Stimulated activated CD8-positive, alpha-beta memory T cell treated with anti-CD3 and anti-CD28 coated beads, Interleukin-12 subunit alpha, Interleukin-12 subunit beta, amount 100 ng/mL, for 24 hours (primary cell): ENCODE results near the gene RABL6.
A peak's percentile ranks its signal among the peaks of the same experiment; 100 is the strongest.
"Not testable (repeated sequence)": the region's sequence is repeated elsewhere in the genome, so short reads cannot be mapped to it uniquely, and the experiment has no call there.

ENCODE experiments used
- DNase-seq: peaks from one replicate; pipeline ENCODE4 v3.0.0-alpha.2; 2020; ENCODE audit errors: extremely low read depth

Gene RABL6

DNA sequence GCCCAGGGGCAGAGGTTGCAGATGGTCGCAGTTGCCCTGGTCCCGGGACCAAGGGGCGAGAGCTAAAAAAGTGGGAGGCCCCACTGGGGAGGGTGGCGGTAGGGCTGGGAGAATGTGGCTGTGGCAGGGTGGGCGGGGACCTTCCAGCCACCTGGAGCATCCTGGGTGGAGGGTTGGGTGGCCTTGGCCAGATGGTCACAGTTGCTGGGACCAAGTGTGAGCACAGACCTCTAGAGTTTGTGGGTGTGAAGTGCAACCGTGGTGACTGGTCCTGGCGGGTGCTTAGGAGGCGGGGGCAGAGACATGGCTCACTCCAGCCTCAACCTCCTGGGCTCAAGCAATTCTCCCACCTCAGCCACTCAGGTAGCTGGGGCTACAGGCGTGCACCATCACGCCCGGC, 72.9 kb downstream of the RABL6 start:
- no peak for DNase-seq

- DNase-seq, result no peak
Observed at GRCh38 chr9:136881691-136882108, 74.0 kb downstream of the RABL6 start.

DNA sequence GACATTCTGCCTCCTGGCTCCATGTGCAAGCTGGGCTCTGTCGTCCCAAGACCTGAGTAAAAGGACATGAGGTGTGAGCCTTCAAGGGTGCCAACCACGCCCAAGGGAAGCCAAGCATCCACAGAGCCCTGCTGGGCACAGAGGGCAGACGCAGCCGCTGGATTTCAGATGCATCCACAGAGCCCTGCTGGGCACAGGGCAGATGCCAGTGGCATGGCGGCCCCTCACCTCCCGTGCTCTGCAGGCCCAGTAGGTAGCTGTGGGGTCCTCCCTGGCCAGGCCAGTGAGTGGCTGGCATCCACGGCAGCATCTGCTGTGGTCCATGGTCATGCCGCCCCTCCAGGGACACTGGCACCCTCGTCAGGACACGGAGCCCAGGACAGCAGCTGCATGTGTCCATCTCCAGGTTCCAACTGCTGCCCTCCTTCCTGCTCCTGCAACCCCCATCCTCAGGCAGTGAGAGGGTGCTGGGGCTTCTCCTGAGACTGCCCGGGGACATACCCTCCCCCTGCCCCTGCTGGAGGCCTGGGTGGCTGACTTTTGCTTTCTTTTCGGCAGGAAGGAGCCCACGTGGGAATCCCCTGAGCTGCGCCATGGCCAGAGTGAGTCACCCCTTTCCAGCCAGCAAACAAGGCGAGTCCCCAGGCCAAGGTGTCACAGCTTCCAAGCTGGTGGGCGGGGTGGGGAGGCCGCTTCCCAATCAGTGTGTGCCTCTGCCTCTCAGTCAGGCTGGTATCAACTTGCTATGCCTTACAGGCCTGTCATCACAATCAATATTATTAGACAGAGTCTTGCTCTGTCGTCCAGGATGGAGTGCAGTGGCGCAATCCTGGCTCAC, 74.6 kb downstream of the RABL6 start:
- peak; percentile 82 for DNase-seq

- DNase-seq, result not testable (repeated sequence)
Observed at GRCh38 chr9:136882947-136883283, 75.2 kb downstream of the RABL6 start.

DNA sequence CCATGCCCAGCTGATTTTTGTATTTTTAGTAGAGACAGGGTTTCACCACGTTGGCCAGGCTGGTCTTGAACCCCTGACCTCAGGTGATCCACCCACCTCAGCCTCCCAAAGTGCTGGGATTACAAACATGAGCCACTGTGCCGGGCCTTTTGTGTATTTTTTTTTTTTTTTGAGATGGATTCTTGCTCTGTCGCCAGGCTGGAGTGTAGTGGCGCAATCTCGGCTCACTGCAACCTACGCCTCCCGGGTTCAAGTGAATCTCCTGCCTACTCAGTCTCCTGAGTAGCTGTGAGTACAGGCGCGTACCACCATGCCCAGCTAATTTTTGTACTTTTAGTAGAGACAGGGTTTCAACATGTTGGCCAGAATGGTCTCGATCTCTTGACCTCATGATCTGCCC, 75.9 kb downstream of the RABL6 start:
- not testable (repeated sequence) for DNase-seq

DNA sequence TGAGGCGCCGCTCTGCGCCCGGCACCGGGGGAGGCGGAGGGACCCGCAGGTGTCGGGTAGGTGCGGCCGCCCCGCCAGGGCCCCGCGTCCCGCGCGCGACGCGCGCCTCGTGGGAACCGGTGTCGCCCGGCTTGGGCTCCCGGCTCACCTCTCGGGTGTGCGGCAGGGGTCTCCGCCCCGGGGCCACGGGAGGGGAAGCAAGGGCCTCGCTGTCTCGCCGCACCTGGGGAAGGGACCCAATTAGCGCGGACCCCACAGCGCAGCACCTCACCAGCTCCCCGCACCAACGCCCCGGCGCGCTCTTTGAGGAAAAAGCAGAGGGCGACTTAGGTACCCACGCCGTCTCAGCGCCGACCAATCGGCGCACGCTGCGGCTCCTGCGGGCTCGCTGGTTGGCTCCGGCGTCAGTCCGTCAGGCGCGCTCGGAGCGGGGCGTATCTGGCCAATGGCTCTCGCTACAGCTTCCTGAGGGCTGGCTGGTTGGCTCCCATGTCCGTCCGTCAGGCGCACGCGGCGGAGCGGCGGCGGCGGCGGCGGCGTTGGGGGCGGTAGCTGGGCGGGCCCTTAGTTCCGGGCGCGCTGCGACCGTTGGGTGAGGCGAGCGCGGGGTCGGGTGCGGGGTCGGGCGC, 78.3 kb downstream of the RABL6 start, which contains the start of gene TRAF2:
TSS of gene TRAF2 (plus strand) at position 567 of the 629 bp plus-strand sequence. CDS start 12,225 bp downstream, outside the sequence.
- peak; percentile 86 for DNase-seq

DNA sequence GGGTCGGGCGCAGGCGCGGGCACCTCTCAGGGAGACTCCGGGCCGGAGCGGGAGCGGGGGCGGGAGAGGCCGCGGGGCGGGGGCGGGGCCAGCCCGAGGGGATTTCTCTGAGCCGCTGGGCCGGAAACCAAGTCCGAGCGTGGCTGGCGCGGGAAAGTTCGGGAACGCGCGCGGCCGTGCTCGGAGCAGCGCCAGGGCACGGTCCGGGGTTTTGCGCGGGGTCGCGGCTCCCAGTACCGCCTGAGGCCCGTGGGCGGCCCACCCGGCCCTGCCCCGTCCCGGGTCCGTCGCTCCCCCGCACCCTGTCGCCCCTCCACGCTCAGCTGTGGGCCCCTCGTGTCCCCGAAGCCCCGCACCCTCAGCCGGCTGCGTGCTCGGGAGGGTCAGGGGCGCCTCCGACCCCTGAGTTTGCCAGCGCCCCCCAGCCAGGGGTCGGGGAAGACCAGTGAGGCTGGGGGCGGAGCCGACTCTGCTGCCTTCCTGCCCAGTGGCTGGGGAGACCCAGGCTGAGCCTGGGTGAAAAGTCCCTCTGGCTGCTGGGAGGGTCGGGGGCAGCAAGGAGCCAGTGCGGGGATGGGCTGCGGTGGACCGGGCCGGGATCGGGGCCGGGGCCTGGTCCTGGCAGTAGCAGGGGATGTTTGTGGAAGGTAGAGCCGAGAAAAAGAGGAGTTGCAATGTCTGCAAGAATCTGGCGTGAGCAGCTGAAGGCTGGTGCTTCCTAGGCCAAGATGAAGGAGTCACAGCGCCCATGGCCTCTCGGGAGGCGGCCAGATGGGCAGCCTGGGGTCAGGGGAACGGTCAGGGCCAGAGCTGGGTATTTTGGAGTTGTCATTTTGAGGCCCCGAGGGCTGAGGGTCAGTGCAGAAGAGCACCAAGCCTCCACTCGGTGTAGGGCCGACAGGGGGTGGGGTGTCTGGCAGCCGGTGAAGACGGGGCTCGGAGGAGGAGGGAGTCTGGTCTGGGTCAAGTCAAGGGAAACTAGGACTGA, 79.2 kb downstream of the RABL6 start:
- DNase-seq, result no peak

- no peak for DNase-seq
Observed at GRCh38 chr9:136888454-136888853, 80.7 kb downstream of the RABL6 start.

DNA sequence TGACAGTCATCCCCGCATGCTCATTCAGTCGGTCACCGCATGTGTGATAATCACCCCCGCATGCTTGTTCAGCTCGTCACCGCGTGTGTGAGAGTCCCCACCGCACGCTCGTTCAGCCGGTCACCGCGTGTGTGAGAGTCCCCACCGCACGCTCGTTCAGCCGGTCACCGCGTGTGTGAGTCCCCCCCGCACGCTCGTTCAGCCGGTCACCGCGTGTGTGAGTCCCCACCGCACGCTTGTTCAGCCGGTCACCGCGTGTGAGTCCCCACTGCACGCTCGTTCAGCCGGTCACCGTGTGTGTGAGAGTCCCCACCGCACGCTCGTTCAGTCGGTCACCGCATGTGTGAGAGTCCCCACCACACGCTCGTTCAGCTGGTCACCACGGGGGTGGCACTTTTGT, 82.1 kb downstream of the RABL6 start:
- DNase-seq, result no peak

DNA sequence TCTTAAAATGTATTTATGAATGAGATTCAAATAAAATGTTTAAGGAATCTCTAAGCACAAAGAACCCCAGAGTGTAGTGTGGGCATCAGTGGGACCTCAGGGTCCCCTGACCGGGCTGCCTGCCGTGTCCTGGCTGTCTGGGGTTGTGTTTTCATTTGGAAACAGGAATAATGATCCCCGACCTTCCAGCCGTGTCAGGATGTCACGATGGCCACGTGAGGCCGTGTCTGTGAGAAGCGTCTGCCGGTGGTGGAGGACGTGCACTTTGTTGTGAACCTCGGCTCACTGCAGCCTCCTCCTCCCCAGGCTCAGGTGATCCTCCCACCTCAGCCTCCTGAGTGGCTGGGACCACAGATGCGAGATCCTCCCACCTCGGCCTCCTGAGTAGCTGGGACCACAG, 82.9 kb downstream of the RABL6 start:
- DNase-seq, result no peak
